NCI-H2081 (cell line): ENCODE results near the gene FAM78B.
A peak's percentile ranks its signal among the peaks of the same experiment; 100 is the strongest.

Source experiments
- DNase-seq, 2 experiments: peaks; one replicate each; lab custom pipeline; 2025; lab: John Stamatoyannopoulos, UW

The FAM78B gene

GRCh38 chr1:166120281-166120680, 46.5 kb downstream of the FAM78B start:
- no peak for DNase-seq

GRCh38 chr1:166119471-166119965, 47.3 kb downstream of the FAM78B start:
- no peak for DNase-seq

- no peak for DNase-seq
Measured at GRCh38 chr1:166117776-166118175, 49.0 kb downstream of the FAM78B start.

GRCh38 chr1:166116026-166116425, 50.8 kb downstream of the FAM78B start:
- DNase-seq = no peak

GRCh38 chr1:166114419-166114818, 52.4 kb downstream of the FAM78B start:
- DNase-seq = no peak

GRCh38 chr1:166113630-166114029, 53.2 kb downstream of the FAM78B start:
- DNase-seq = no peak

GRCh38 chr1:166113031-166113430, 53.8 kb downstream of the FAM78B start:
- no peak for DNase-seq

GRCh38 chr1:166112425-166112824, 54.4 kb downstream of the FAM78B start:
- no peak for DNase-seq

GRCh38 chr1:166111430-166111829, 55.4 kb downstream of the FAM78B start:
- no peak for DNase-seq

GRCh38 chr1:166090244-166090643, 76.6 kb downstream of the FAM78B start:
- no peak for DNase-seq

GRCh38 chr1:166089804-166090203, 77.0 kb downstream of the FAM78B start:
- DNase-seq = peak; percentile 22 to 43

GRCh38 chr1:166088572-166088955, 78.2 kb downstream of the FAM78B start:
- DNase-seq = no peak

- no peak for DNase-seq
Measured at GRCh38 chr1:166087734-166088571, 78.8 kb downstream of the FAM78B start.

GRCh38 chr1:166086113-166086883, 80.5 kb downstream of the FAM78B start:
- DNase-seq = no peak

- no peak for DNase-seq
Measured at GRCh38 chr1:166084613-166085012, 82.2 kb downstream of the FAM78B start.

- DNase-seq = no peak
Measured at GRCh38 chr1:166083887-166084286, 82.9 kb downstream of the FAM78B start.

GRCh38 chr1:166082601-166083000, 84.2 kb downstream of the FAM78B start:
- no peak for DNase-seq

- DNase-seq = no peak
Measured at GRCh38 chr1:166080967-166081870, 85.6 kb downstream of the FAM78B start.

- no peak for DNase-seq
Measured at GRCh38 chr1:166080277-166080966, 86.4 kb downstream of the FAM78B start.

- DNase-seq = no peak
Measured at GRCh38 chr1:166079276-166079675, 87.5 kb downstream of the FAM78B start.

- DNase-seq = no peak
Measured at GRCh38 chr1:166073489-166073888, 93.3 kb downstream of the FAM78B start.
